Measurements from ENCODE around the gene ABI3BP.

ABI3BP gene

GRCh38 chr3:100941041-100941440 lies 52.2 kb downstream of the ABI3BP start:
- DNase-seq, result no peak

DNA sequence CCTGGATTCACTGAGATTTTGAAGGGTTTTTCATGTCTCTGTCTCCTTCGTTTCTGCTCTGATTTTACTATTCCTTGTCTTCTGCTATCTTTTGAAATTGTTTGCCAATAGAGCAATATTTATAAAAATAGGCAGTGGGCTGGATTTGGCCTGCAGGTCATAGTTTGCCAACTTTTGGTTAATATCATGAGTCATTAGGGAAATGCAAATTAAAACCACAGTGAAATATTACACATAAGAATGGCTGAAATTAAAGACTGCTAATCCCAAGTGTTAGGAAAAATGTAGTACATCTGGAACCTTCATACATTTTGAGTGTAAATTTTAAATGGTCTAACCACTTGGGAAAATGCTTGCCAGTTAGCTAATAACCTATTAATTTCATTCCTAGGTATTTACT lies 56.3 kb downstream of the ABI3BP start:
- no peak for DNase-seq

DNA sequence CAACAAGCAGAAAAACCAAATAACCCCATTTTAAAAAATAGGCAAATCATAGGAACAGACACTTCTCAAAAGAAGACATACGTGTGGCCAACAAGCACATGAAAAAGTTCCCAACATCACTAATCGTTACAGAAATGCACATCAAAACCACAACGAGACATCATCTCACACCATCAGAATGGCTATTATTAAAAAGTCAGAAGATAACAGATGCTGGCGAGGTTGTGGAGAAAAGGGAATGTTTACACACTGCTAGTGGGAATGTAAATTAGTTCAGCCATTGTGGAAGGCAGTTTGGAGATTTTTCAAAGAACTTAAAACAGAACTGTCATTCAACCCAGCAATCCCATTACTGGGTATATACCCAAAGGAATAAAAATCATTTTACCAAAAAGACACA lies 60.7 kb downstream of the ABI3BP start:
- no peak for DNase-seq

DNA sequence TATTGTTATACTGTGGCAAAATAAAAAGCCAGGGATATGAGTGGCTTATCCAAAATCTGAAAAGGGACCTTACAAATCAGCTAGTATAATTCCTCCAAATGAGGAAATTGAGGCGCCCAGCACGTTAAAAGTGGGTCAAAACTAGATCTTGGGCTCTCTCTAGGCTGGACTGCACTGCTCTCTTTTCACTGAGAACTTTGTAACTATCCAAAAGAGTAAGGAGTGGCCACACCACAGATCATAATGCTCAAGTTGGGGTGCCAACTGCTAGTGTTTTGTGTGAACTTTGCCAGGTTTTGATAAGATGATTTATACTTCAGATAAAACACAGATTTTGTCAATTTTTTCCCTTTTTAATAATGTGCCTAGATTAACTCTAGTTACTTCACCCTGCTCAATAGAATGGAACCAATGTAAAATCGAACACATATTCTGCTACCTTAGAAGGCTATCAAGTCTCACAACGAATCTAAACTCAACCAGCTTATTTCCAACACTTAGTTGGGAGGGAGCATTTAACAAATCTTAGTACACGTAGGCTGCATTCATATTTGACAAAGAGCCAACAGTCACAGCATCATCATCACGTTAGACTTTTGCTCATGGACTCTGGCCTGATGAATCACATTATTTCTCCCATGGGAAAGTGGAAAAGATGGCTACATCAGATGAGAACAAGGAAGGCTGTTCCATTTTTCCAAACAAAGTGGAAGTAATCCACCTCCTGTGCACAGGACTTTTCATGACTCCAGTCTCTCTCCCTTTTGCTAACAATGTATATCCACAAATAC lies 64.4 kb downstream of the ABI3BP start:
- no peak for DNase-seq

GRCh38 chr3:100927775-100928174 lies 65.4 kb downstream of the ABI3BP start:
- DNase-seq, result no peak

GRCh38 chr3:100915706-100916495 lies 77.3 kb downstream of the ABI3BP start:
- DNase-seq, result no peak

DNA sequence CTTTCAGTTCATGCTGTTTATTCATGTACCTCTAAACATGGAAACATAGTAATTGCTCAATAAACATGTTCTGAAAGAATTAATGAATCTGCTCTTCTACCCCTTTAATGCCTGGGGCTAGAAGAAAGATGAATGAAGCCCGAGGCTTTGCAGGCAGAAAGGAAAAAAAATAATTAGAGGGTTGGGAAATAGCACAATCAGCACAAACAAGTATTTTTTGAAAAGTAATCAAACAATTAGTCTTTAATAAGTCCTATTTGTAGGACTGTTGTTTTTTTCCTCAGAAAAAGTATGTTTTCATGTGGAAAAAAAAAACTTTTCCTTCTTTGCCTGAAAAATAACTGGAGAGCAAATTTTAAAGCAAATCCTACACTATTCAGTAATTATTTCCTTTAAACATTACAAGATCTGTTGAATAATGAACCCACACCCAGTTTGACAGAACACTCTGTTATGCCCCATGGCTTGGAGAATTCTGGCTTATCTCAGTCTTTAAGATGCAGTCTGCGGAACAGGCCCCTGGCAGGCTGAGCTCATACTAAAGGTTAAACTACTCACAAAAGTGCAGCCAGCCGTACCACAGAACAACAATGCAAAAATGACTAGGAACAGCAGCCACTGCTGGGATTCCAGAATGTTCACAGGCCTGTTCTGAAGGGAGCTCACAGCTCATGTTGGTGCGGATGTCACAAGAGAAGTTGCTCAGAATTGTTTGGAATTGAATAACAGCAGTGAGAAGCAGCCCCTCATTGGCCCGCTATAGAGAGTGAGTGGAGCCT lies 79.2 kb downstream of the ABI3BP start:
- no peak for DNase-seq

GRCh38 chr3:100912976-100913545 lies 80.2 kb downstream of the ABI3BP start:
- no peak for DNase-seq

GRCh38 chr3:100912571-100912970 lies 80.7 kb downstream of the ABI3BP start:
- DNase-seq, result no peak

- no peak for DNase-seq
These were observed 81.3 kb downstream of the ABI3BP start for GRCh38 chr3:100911956-100912355.

DNA sequence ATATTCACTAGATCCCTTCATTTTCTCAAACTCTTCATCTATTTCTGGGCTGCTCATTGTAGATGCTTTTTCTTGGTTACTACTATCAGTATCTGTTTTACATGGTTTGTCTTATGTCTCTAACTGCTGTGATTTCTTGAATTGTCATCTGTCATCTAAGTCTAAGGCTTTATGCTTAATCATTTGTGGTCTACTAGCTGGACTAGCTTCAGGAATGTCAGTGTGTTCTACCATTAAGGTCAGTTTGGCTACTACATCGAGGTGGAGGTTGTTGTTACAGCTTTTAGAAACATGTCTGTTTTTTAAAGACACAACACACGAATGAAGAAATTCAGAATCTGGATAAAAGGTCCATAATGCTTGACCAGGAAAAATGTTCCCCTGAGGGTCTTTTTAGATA lies 82.2 kb downstream of the ABI3BP start:
- no peak for DNase-seq

- DNase-seq, result no peak
These were observed 90.6 kb downstream of the ABI3BP start for GRCh38 chr3:100902572-100902971.

- no peak for DNase-seq
These were observed 92.4 kb downstream of the ABI3BP start for GRCh38 chr3:100900671-100901335.

- DNase-seq, result no peak
These were observed 93.7 kb downstream of the ABI3BP start for GRCh38 chr3:100899440-100900091.

DNA sequence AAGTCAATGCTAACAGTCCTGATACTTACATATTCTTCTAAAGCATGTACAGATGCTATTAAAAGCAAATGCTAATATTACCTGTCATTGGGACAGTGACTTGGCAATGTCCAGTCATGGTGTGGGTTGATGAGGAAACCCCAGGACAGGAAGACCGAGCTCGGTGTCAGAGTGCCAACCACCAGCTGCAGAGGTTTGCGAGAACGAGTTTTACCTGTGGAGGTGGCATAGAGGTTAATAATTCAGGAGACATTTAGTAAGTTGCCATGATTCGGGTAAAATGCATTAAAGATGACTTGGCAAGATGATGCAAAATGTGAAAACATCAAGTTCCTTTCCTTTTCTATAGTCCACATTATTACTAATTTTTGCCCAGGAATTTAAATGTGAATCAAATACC lies 94.5 kb downstream of the ABI3BP start:
- no peak for DNase-seq

GRCh38 chr3:100896994-100897393 lies 96.2 kb downstream of the ABI3BP start:
- no peak for DNase-seq

DNA sequence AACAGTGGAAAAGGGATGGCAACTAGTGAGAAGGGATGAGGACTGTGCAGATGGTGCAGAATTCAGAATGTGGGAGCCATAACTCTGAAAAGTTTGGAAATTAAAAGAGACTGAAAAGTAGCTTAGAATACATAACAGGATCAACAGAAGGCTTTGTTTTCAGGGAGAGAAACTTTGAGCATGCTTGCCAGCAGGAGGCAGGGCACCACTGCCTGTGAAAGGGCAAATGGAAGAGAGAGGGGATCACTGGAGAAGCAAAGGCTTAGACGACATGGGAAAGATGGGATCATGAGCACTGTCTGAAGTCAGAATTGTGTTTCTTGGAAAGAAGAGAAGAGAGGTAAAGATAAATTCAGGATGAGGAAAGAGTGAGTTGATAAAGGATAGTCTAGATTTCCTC lies 99.6 kb downstream of the ABI3BP start:
- DNase-seq, result no peak

DNA sequence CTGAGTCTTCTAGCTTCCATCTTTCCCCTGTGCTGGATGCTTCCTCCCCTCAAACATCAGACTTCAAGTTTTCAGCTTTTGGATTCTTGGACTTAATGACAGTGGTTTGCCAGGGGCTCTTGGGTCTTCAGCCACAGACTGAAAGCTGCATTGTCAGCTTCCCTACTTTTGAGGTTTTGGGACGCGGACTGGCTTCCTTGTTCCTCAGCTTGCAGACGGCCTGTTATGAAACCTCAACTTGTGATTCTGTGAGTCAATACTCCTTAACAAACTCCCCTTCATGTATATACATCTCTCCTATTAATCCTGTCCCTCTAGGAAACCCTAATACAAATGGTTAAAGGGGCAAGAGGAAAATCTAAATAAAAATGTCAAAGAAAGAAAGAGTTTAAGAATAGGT lies 100.1 kb downstream of the ABI3BP start:
- DNase-seq, result no peak

- no peak for DNase-seq
These were observed 101.4 kb downstream of the ABI3BP start for GRCh38 chr3:100891827-100892226.

DNA sequence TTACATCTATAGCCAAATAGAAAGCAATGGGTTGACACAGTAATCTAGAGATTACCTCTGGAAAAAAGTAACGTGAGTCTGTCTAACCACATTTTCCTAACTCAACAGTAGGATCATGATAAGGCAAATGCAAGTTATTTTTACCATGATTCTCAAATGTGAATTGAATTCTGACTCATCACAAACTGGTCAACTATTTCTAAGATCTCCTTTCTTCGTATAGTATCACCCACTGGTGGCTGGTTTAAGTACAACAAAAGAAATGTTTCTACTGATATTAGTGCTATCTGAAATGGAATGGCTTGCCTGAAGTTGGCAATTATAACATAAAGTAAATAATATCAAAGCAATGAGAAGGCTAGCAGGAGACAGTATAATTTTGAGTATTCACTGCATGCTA lies 102.2 kb downstream of the ABI3BP start:
- DNase-seq, result peak; percentile 5

GRCh38 chr3:100888881-100889280 lies 104.3 kb downstream of the ABI3BP start:
- no peak for DNase-seq

- no peak for DNase-seq
These were observed 110.6 kb downstream of the ABI3BP start for GRCh38 chr3:100882571-100882984.

Measured in activated CD4-positive, alpha-beta T cell treated with anti-CD3 and anti-CD28 coated beads, Interleukin-2, Interleukin-6, amounts not matched to agents 100 ng/mL and 50 ng/mL, durations not matched to agents 16 hours and 8 hours (primary cell).